Liver (tissue), 9 donors: ENCODE measurements around the gene STOX1. TPM values are rescaled to one million over a fixed set of nuclear protein-coding genes. Genes with fewer than 3 reads are reported as not detected.

ENCODE experiments used
- DNase-seq: peaks from one replicate; pipeline ENCODE4 v3.0.0-alpha.2; 2017; ENCODE audit warnings: low spot score
- H3K27ac ChIP-seq, 2 donors: one replicate each; pipeline ENCODE4 v1.7.0; 2013; ENCODE audit warnings: inconsistent platforms in 2 of 2, low read length in 2 of 2, control low read depth in 1 of 2, low read depth in 1 of 2, mild to moderate bottlenecking in 1 of 2
- H3K27me3 ChIP-seq, 4 donors: one replicate each; pipeline versions ENCODE4 v1.6.1 to v1.7.0; 2013; ENCODE audit warnings: low read length in 3 of 4, inconsistent platforms in 1 of 4, mild to moderate bottlenecking in 1 of 4, moderate library complexity in 1 of 4; ENCODE audit not compliant: control insufficient read depth in 4 of 4, insufficient read depth in 4 of 4
- H3K36me3 ChIP-seq, 4 donors: one replicate each; pipeline versions ENCODE4 v1.6.1 to v1.7.0; 2013; ENCODE audit warnings: low read length in 3 of 4, mild to moderate bottlenecking in 3 of 4, low read depth in 1 of 4, moderate library complexity in 1 of 4; ENCODE audit not compliant: control insufficient read depth in 4 of 4, insufficient read depth in 3 of 4
- H3K4me1 ChIP-seq, 4 donors: one replicate each; pipeline versions ENCODE4 v1.6.1 to v1.7.0; 2013; ENCODE audit warnings: low read length in 3 of 4, mild to moderate bottlenecking in 3 of 4, moderate library complexity in 1 of 4; ENCODE audit not compliant: control insufficient read depth in 4 of 4, insufficient read depth in 4 of 4
- H3K4me3 ChIP-seq, 3 donors: one replicate each; pipeline versions ENCODE4 v1.6.1 to v1.7.0; 2013; ENCODE audit warnings: low read length in 3 of 3, control low read depth in 1 of 3, low read depth in 1 of 3, mild to moderate bottlenecking in 1 of 3
- H3K9ac ChIP-seq, 2 donors: one replicate each; pipeline ENCODE4 v1.7.0; 2013; ENCODE audit warnings: low read length in 2 of 2, mild to moderate bottlenecking in 2 of 2, moderate library complexity in 2 of 2, control low read depth in 1 of 2, low read depth in 1 of 2
- H3K9me3 ChIP-seq, 4 donors: one replicate each; pipeline versions ENCODE4 v1.6.1 to v1.7.0; 2013; ENCODE audit warnings: low read length in 3 of 4; ENCODE audit not compliant: control insufficient read depth in 4 of 4
- EGR1 ChIP-seq, 2 donors: IDR thresholded peaks; 2 replicates each; pipeline ENCODE4 v1.6.1; 2016 to 2018; ENCODE audit warnings: antibody characterized with exemption in 2 of 2, low read depth in 2 of 2
- FOXA1 ChIP-seq: IDR thresholded peaks from 2 replicates; pipeline ENCODE4 v1.6.1; 2016; ENCODE audit warnings: antibody characterized with exemption
- FOXA2 ChIP-seq: IDR thresholded peaks from 2 replicates; pipeline ENCODE4 v1.6.1; 2016; ENCODE audit warnings: antibody characterized with exemption
- GABPA ChIP-seq, 2 donors: IDR thresholded peaks in 1 of 2; conservative IDR thresholded peaks in 1 of 2; 2 replicates each; pipeline ENCODE4 v1.6.1; 2016; ENCODE audit warnings: antibody characterized with exemption in 2 of 2, mild to moderate bottlenecking in 1 of 2, moderate library complexity in 1 of 2
- HNF4A ChIP-seq, 2 donors: conservative IDR thresholded peaks; 2 replicates each; pipeline ENCODE4 v1.6.1; 2016; ENCODE audit warnings: antibody characterized with exemption in 2 of 2, mild to moderate bottlenecking in 2 of 2
- HNF4G ChIP-seq: IDR thresholded peaks from 2 replicates; pipeline ENCODE4 v1.6.1; 2016; ENCODE audit warnings: antibody characterized with exemption
- JUND ChIP-seq, 2 donors: IDR thresholded peaks; 2 replicates each; pipeline ENCODE4 v1.6.1; 2016; ENCODE audit warnings: antibody characterized with exemption in 2 of 2
- NR2F2 ChIP-seq: IDR thresholded peaks from 2 replicates; pipeline ENCODE4 v1.6.1; 2016; ENCODE audit warnings: antibody characterized with exemption
- RAD21 ChIP-seq, 2 donors: IDR thresholded peaks; 2 replicates each; pipeline ENCODE4 v1.6.1; 2016; ENCODE audit warnings: antibody characterized with exemption in 2 of 2, mild to moderate bottlenecking in 2 of 2
- RXRA ChIP-seq, 2 donors: IDR thresholded peaks; 2 replicates each; pipeline ENCODE4 v1.6.1; 2017 to 2018; ENCODE audit warnings: antibody characterized with exemption in 2 of 2, mild to moderate bottlenecking in 1 of 2
- SP1 ChIP-seq: IDR thresholded peaks from 2 replicates; pipeline ENCODE4 v1.6.1; 2018; ENCODE audit warnings: antibody characterized with exemption, mild to moderate bottlenecking
- TAF1 ChIP-seq: conservative IDR thresholded peaks from 2 replicates; pipeline ENCODE4 v1.6.1; 2016; ENCODE audit warnings: antibody characterized with exemption, mild to moderate bottlenecking
- YY1 ChIP-seq: IDR thresholded peaks from 2 replicates; pipeline ENCODE4 v1.6.1; 2016; ENCODE audit warnings: antibody characterized with exemption, mild to moderate bottlenecking
- WGBS: extraction: QIAGEN DNeasy Blood & Tissue Kit; methylation state at CpG from one replicate; pipeline ENCODE4 v1.1.7; 2013; 5-methylcytosine and 5-hydroxymethylcytosine counted together
- polyA plus RNA-seq, 2 donors: library from polyadenylated mRNA; stranded (reverse) in 1 of 2; unstranded in 1 of 2; fragments of 200-250 nt in 1 of 2; fragments of >200 nt in 1 of 2; fragmentation: Nextera tagmentation in 1 of 2; extraction: Ambion mirVana in 1 of 2; gene quantifications; one replicate each; pipeline versions ENCODE4 v1.2.1 to v1.2.3, GENCODE V29; 2013 to 2015
- total RNA-seq, 2 donors: library from RNA; depleted of rRNA; stranded (reverse); fragments of >200 nt; gene quantifications; one replicate each; pipeline ENCODE4 v1.2.3, GENCODE V29; 2014
- TF ChIP-seq, protein P1 (sequence below): IDR thresholded peaks from 2 replicates; pipeline ENCODE4 v1.6.1; 2016; ENCODE audit warnings: antibody characterized with exemption
- TF ChIP-seq, protein P2 (sequence below): IDR thresholded peaks from 2 replicates; pipeline ENCODE4 v1.6.1; 2016; ENCODE audit warnings: antibody characterized with exemption
- TF ChIP-seq, protein P3 (sequence below): IDR thresholded peaks from 2 replicates; pipeline ENCODE4 v1.6.1; 2016; ENCODE audit warnings: antibody characterized with exemption
- TF ChIP-seq, protein P4 (sequence below): fragments of 150-350 bp; IDR thresholded peaks from 2 replicates; pipeline ENCODE4 v1.5.1; 2017; ENCODE audit warnings: improper control_type of control experiment, low read depth, low read length; ENCODE audit not compliant: missing input control
- donor health status: healthy.
- donor health status: healthy.
- donor health status: healthy.
- donor health status: healthy.
- donor health status: healthy.

The STOX1 gene
- total and polyA plus RNA-seq, 4 donors = 0.18 to 2.6 (median 0.33) TPM; not detected in 1

DNA sequence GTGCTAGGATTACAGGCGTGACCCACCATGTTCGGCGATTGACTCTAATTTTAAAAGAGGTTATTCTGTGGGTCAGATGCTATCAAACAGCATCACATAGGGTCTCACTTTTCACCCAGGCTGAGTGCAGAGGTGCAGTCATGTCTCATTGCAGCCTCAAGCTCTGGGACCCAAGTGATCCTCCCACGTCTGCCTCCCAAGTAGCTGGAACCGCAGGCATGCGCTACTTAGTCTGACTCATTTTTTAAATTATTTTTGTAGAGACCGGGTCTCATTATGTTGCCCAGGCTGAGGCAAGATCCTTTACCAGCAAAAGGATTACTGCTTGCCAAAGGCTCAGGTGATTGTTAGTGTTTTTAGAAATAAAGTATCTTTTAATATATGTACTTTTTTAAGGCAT is 42.9 kb upstream of the STOX1 start:
- no peak for DNase-seq
- WGBS = 96% methylated on average over 7 of the region's 7 CpGs
- H3K9ac ChIP-seq = no peak overlapping the region
- no peaks in the 10 kb centered on the region for H3K4me1 ChIP-seq
- H3K27me3 ChIP-seq = no peaks in the 10 kb centered on the region
- TF ChIP-seq JUND (IDR thresholded peaks at IDR 0.05) = no peak
- TF ChIP-seq EGR1 (IDR thresholded peaks at IDR 0.05; ENCODE audit: low read depth in 2 of 2) = no peak
- TF ChIP-seq, protein P1, sequence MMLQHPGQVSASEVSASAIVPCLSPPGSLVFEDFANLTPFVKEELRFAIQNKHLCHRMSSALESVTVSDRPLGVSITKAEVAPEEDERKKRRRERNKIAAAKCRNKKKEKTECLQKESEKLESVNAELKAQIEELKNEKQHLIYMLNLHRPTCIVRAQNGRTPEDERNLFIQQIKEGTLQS = no peak
- no peak for TF ChIP-seq TAF1
- TF ChIP-seq SP1 = no peak
- no peak for TF ChIP-seq HNF4G
- TF ChIP-seq RXRA (IDR thresholded peaks at IDR 0.05) = no peak
- no peak for TF ChIP-seq FOXA1
- no peak for TF ChIP-seq GABPA (IDR thresholded peaks at IDR 0.05 in 1 of 2, conservative IDR thresholded peaks at IDR 0.05 in 1 of 2)
- no peak for TF ChIP-seq HNF4A (conservative IDR thresholded peaks at IDR 0.05)
- TF ChIP-seq RAD21 (IDR thresholded peaks at IDR 0.05) = no peak
- no peak for TF ChIP-seq NR2F2
- TF ChIP-seq, protein P2, sequence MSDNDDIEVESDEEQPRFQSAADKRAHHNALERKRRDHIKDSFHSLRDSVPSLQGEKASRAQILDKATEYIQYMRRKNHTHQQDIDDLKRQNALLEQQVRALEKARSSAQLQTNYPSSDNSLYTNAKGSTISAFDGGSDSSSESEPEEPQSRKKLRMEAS = no peak
- no peak for TF ChIP-seq YY1
- TF ChIP-seq FOXA2 = no peak
- TF ChIP-seq, protein P3, sequence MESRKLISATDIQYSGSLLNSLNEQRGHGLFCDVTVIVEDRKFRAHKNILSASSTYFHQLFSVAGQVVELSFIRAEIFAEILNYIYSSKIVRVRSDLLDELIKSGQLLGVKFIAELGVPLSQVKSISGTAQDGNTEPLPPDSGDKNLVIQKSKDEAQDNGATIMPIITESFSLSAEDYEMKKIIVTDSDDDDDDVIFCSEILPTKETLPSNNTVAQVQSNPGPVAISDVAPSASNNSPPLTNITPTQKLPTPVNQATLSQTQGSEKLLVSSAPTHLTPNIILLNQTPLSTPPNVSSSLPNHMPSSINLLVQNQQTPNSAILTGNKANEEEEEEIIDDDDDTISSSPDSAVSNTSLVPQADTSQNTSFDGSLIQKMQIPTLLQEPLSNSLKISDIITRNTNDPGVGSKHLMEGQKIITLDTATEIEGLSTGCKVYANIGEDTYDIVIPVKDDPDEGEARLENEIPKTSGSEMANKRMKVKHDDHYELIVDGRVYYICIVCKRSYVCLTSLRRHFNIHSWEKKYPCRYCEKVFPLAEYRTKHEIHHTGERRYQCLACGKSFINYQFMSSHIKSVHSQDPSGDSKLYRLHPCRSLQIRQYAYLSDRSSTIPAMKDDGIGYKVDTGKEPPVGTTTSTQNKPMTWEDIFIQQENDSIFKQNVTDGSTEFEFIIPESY = no peak
- H3K4me3 ChIP-seq = no peak overlapping the region
- peaks cover 7 to 66% (median 32%) of the 10 kb centered on the region in 4 donors for H3K36me3 ChIP-seq
- H3K27ac ChIP-seq = no peak overlapping the region
- H3K9me3 ChIP-seq = no peaks in the 10 kb centered on the region

DNA sequence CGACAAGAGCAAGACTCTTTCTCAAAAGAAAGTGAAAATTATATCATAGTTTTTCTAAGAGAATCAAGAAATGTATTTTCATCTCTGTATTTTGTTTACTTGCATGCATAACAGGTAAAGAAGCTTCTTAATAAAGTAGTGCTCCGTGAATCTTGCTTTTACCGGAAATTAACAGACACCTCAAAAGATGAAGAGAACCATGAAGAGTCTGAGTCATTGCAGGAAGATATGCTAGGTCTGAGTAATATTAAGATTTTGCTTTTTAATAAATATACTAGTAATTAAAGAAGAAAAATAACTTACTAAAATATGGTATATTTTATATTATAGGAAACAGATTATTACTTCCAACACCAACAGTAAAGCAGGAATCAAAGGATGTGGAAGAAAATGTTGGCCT is 39.5 kb upstream of the STOX1 start:
- Histone ChIP-seq H3K27ac (no peak overlapping the region), H3K4me1 (no peaks in the 10 kb centered on the region), H3K4me3 (no peak overlapping the region), H3K36me3 (peaks cover 9 to 58% (median 41%) of the 10 kb centered on the region in 4 donors), H3K27me3 (no peaks in the 10 kb centered on the region), H3K9ac (no peak overlapping the region), H3K9me3 (no peaks in the 10 kb centered on the region)
- WGBS = 90% methylated on average over 3 of the region's 3 CpGs
- DNase-seq = no peak
- TF ChIP-seq RXRA (IDR thresholded peaks at IDR 0.05) (no peak), SP1 (no peak)
- TF ChIP-seq, protein P1 = no peak
- TF ChIP-seq, protein P2 = no peak
- TF ChIP-seq, protein P3 = no peak
- TF ChIP-seq, protein P4, sequence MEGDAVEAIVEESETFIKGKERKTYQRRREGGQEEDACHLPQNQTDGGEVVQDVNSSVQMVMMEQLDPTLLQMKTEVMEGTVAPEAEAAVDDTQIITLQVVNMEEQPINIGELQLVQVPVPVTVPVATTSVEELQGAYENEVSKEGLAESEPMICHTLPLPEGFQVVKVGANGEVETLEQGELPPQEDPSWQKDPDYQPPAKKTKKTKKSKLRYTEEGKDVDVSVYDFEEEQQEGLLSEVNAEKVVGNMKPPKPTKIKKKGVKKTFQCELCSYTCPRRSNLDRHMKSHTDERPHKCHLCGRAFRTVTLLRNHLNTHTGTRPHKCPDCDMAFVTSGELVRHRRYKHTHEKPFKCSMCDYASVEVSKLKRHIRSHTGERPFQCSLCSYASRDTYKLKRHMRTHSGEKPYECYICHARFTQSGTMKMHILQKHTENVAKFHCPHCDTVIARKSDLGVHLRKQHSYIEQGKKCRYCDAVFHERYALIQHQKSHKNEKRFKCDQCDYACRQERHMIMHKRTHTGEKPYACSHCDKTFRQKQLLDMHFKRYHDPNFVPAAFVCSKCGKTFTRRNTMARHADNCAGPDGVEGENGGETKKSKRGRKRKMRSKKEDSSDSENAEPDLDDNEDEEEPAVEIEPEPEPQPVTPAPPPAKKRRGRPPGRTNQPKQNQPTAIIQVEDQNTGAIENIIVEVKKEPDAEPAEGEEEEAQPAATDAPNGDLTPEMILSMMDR = no peak
